ENCODE measurements around the gene BLCAP.

DNA sequence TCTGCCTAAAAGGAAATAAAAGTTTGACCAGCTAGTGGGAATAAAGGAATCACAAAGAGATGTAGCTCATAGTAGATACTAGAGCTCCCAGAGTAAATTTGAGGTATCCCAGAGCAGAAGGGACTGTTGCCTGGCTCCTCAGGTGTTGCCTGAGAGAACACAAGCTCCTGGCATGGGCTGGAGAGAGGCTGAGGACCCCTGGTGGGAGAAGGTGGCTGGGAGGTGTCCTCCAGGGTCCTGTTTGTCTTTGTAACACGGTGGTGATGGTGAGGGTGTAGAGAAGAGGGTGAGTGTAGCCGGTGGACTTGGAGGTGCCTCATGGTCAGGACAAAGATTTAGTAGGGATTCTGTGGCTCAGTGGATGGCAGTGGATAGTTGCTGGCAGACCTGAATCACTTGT is 34.7 kb downstream of the BLCAP start:
- TF ChIP-seq, protein P1, sequence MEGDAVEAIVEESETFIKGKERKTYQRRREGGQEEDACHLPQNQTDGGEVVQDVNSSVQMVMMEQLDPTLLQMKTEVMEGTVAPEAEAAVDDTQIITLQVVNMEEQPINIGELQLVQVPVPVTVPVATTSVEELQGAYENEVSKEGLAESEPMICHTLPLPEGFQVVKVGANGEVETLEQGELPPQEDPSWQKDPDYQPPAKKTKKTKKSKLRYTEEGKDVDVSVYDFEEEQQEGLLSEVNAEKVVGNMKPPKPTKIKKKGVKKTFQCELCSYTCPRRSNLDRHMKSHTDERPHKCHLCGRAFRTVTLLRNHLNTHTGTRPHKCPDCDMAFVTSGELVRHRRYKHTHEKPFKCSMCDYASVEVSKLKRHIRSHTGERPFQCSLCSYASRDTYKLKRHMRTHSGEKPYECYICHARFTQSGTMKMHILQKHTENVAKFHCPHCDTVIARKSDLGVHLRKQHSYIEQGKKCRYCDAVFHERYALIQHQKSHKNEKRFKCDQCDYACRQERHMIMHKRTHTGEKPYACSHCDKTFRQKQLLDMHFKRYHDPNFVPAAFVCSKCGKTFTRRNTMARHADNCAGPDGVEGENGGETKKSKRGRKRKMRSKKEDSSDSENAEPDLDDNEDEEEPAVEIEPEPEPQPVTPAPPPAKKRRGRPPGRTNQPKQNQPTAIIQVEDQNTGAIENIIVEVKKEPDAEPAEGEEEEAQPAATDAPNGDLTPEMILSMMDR (IDR thresholded peaks at IDR 0.05; ENCODE audit: poor library complexity): no peak
- no peak for TF ChIP-seq EZH2phosphoT487 (IDR thresholded peaks at IDR 0.05; ENCODE audit: low read depth, severe bottlenecking, unreplicated experiment)
- no peak for TF ChIP-seq EZH2 (IDR thresholded peaks at IDR 0.05; ENCODE audit: borderline replicate concordance)

All from hepatocyte (in vitro differentiated cells).